GM21717 (cell line): ENCODE results near the gene ZKSCAN2.

Source experiments
- ATAC-seq: cut with Tn5 transposase; IDR thresholded peaks from one replicate; pipeline ENCODE4 v1.9.1; 2021; ENCODE audit warnings: mild to moderate bottlenecking, moderate library complexity; ENCODE audit not compliant: unreplicated experiment

The ZKSCAN2 gene

GRCh38 chr16:25257470-25257955 is at the start of gene ZKSCAN2:
ZKSCAN2 (minus strand) TSS chr16:25257845; CDS start chr16:25257127, 718 bp downstream.
- peak; percentile 82 for ATAC-seq

GRCh38 chr16:25299792-25300590 is 42.3 kb upstream of the ZKSCAN2 start:
- no peak for ATAC-seq

DNA sequence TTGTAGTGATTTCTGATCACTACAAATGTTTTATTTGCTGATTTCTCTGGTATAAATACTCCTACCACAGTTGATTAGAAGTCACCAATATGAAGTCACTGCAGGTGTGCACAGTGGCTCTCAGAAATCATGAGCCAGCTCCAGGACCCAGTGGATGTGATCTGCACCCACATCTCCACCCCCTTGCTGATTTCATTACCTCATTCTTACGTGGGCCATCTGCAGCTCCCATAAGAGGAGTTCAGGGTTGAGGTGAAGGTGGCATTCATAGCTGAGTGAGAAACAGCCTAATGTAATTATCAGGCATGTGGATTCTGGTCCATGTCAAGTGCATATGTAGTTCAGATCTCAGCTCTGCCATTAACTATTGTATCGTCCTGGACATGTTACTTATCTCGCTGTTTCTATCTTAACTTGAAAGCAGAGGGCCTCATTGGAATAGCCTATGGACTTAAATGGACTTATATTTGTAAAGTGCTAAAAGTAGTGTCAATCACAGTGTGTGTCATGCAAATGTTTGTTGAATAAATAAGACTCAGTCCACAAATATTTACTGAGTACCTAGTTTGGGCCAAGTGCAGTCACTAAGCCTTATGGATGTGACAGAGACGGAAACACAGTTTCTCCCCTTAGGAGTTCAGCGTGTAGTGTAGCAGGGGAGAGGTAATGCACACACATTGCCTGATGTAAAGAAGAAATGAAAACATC is 40.7 kb upstream of the ZKSCAN2 start:
- ATAC-seq, result no peak

GRCh38 chr16:25297151-25297787 is 39.6 kb upstream of the ZKSCAN2 start:
- no peak for ATAC-seq

GRCh38 chr16:25291580-25291979 is 33.9 kb upstream of the ZKSCAN2 start:
- ATAC-seq, result no peak

- no peak for ATAC-seq
Observed at GRCh38 chr16:25289466-25289865, 31.8 kb upstream of the ZKSCAN2 start.

GRCh38 chr16:25279491-25279890 is 21.8 kb upstream of the ZKSCAN2 start:
- no peak for ATAC-seq

DNA sequence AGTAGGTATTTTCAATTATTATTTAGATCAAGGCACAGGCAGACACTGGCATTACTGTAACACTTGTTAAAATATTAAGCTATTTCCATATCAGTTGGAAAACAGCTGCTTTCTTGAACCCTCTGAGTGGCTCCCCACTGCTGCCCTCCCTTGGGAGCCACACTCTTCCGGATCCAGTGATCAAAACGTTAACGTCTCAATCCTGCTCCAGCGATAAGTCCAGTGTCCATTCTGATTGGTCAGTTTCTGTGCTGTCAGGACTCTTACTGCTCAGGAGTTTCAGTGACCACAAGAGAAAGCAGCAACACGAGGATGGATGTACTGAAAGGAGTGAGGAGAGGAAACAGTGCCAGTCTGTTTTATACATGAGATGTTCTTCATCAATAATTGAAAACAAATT is 13.8 kb upstream of the ZKSCAN2 start:
- ATAC-seq, result no peak

DNA sequence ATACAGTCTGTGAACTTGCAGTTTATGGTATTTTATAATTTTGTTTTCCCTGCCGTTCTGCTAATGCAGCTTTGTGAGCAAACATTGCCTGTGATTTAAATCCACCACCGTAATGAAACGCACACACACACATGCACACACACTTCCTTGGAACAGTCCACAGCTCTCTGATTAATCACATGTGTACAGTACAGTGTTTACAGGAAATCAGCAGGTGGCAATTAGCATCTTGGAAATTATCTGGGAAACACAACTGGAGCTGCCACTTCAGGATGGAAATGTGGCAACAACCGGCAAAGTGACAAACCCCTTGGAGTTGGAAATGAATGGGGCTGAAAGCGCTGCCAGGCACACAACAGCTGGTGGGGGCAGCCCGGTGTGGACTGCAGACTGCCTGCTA is 12.9 kb upstream of the ZKSCAN2 start:
- no peak for ATAC-seq

DNA sequence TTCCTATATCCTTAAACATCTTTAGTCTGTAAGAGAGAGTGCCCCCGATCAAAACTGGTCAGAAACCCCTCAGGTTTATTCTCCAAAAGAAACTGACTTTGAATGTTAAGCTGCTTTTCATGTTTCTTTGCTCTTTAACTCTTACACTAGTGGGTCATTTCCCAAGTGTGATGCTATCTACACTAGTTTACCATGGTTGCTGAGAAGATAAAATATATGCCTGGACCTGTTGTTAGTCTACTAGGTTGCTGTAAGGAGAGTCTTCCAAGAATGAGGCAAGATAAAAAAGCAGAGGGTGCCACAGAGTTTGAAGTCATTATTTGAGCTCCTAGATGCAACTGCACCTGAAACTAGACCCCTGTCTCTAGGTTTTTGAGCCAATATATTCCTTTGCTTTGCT is 12.2 kb upstream of the ZKSCAN2 start:
- ATAC-seq, result no peak

DNA sequence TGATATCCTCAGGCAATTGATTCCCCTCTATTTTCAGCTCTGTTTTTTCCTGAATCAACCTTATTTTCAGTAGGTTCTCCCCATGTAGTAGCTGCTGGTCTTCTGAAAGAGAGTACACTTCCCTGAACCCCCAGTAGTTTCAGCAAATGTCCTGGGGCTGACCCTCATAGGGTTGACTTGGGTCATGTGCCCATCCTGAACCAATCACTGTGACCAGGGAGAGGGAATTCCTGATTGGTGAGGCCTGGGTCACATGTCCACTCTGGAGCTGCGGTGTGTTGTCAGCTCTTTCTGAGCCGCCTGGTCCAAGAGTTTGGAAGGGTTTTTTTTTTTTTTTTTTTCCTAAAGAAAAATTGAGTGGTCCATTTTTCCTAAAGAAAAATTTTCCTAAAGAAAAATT is 8.3 kb upstream of the ZKSCAN2 start:
- ATAC-seq, result no peak

DNA sequence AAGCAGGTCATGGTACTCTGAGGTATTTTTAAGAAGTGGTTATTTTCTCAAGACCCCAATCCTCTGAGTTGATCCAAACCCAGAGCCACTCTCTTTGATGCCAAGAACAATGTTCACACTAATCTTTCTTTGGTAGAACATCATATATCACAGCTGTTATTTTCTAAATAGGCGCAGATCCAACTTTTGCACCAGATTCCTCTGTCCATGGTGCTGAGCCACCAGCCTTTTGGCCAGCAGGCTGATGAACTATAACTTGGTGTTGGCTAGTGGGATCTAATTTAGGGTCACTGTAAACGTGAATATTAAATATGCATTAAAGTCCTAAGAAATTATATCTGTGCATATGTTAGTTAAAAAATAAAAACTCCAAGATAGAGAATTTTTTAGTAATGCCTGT is 7.0 kb upstream of the ZKSCAN2 start:
- no peak for ATAC-seq

DNA sequence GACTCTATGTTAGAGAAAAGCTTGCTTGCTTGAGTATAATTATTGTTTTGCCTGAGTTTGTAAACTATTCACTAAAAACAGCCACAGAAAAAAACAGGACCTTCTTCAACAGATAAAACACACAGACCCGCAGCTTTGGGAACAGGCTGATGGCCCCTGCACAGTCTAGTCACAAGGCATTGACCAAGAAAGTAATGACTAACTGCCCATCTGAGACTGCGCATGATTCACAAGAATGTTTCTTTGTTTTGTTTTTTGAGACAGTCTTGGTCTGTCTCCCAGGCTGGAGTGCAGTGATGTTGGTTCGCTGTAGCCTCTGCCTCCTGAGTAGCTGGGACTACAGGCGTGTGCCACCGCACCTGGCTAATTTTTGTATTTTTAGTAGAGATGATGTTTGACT is 2.8 kb upstream of the ZKSCAN2 start:
- no peak for ATAC-seq

DNA sequence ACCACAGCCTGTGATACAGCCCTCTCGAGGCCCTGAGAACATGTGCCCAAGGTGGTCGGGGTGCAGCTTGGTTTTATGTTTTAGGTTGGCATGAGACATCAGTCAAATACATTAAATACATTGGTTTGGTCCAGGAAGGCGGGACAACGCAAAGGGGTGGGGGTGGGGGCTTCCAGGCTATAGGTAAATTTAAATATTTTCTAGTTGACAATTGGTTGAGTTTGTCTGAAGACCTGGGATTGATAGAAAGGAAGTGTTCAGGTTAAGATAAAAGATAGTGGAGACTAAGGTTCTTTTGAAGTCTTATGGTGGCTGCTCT is 1.2 kb upstream of the ZKSCAN2 start:
- ATAC-seq, result no peak

DNA sequence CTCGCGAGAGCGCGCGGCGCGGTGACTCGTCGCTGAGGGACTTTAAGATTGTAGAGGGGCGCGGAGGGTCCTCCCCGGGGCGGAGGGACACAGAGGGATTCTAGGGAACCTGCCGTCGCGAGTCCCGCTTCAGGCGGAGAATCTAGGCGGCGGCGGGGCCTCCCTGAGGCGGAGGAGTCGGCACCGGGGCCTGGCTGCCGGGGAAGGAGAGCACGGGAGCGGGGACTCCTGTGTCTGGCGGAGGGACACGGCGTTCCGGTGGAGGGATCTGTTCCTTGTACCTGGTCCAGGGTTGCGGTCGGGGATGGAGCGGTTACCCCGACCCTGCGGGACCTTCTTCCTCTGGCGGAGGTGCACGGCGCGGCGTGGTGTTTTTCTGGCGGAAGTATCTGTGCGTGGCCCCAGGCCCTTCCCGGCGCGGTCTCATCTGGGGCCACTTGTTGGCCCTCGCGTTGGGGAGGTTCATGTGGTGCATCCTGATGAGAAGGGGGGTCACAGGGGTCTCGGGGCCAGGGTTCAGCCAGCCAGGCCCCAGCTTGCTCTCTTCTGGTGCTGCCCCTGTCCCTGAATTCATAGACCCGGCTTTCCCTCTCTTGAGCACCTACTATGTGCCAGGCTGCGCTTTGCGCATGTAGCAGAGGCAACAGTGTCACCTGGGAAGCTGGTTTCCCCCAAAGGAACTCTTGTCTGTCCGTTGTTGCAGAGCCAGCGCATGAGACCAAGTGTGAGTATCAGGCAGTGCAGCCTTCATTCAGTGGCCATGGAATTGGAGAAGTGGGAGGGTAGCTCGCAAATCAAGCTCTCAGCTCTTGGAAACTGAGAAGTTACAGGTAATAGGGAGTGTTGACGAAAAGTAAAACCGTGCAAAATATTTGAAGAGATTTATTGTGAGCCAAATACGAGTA is 563 bp upstream of the ZKSCAN2 start:
- peak; percentile 50 for ATAC-seq

- no peak for ATAC-seq
Observed at GRCh38 chr16:25256695-25257469, 763 bp downstream of the ZKSCAN2 start.

- ATAC-seq, result no peak
Observed at GRCh38 chr16:25253322-25253721, 4.3 kb downstream of the ZKSCAN2 start.

- ATAC-seq, result no peak
Observed at GRCh38 chr16:25250467-25250866, 7.2 kb downstream of the ZKSCAN2 start.

- no peak for ATAC-seq
Observed at GRCh38 chr16:25235991-25236390, 21.7 kb downstream of the ZKSCAN2 start.

DNA sequence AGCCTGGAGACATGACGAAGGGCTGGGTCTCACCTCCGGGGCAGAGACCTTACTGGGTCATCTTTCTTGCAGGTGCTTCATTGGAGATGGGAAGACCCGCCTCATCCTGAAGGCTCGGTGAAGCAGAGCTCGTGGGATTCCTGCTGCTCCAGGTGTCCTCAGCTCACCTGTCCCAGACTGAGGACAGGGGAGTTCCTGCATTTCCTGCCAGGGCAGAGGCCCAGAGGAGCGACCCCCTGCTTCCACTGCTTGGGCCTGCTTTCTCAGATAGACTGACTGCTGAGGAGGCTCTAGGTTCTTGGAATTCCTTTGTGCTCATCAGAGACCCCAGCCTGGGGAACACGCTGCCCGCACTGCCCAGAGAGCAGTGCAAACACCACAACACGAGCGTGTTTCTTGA is 29.3 kb downstream of the ZKSCAN2 start:
- ATAC-seq, result no peak
